Stomach (tissue), 9 donors: Measurements from ENCODE around the gene ATP11A. TPM values are rescaled to one million over a fixed set of nuclear protein-coding genes. Genes with fewer than 3 reads are reported as not detected.

ENCODE experiments used
- DNase-seq, 2 donors: peaks; one replicate each; pipeline versions ENCODE4 v3.0.0 to v3.0.0-alpha.2; 2013 to 2019
- H3K27ac ChIP-seq, 5 donors: fragments of 200-600 bp in 4 of 5; sonication (generic) in 4 of 5; one replicate each; pipeline ENCODE4 v1.5.1; 2013 to 2019; ENCODE audit warnings: mild to moderate bottlenecking in 1 of 5, moderate library complexity in 1 of 5
- H3K27me3 ChIP-seq, 3 donors: fragments of 200-600 bp; sonication (generic); one replicate each; pipeline ENCODE4 v1.5.1; 2017 to 2019; ENCODE audit warnings: mixed run types in 1 of 3
- H3K36me3 ChIP-seq, 4 donors: fragments of 200-600 bp; sonication (generic); 1 replicate in 3 of 4; 2 replicates in 1 of 4; pipeline ENCODE4 v1.5.1; 2016 to 2019
- H3K4me1 ChIP-seq, 4 donors: fragments of 200-600 bp; sonication (generic); one replicate each; pipeline ENCODE4 v1.5.1; 2016 to 2019
- H3K4me3 ChIP-seq, 4 donors: fragments of 200-600 bp; sonication (generic) in 3 of 4; one replicate each; pipeline ENCODE4 v1.5.1; 2016 to 2019; ENCODE audit warnings: mild to moderate bottlenecking in 1 of 4
- H3K9me3 ChIP-seq, 4 donors: fragments of 200-600 bp; sonication (generic); one replicate each; pipeline ENCODE4 v1.5.1; 2016 to 2019
- EP300 ChIP-seq: sonication (generic); formaldehyde crosslinking; IDR thresholded peaks from one replicate; pipeline ENCODE4 v1.6.1; 2017; ENCODE audit warnings: antibody characterized with exemption
- POLR2A ChIP-seq, 4 donors: fragments of 450-650 bp; IDR thresholded peaks; one replicate each; pipeline ENCODE4 v1.6.1; 2016; ENCODE audit warnings: antibody characterized with exemption in 4 of 4, control low read depth in 2 of 4, mild to moderate bottlenecking in 1 of 4, moderate library complexity in 1 of 4
- POLR2AphosphoS5 ChIP-seq, 3 donors: sonication (generic); formaldehyde crosslinking; IDR thresholded peaks; one replicate each; pipeline ENCODE4 v1.6.1; 2016; ENCODE audit warnings: antibody characterized with exemption in 3 of 3
- WGBS, 5 donors: extraction: QIAGEN DNeasy Blood & Tissue Kit in 3 of 5; methylation state at CpG; one replicate each; pipeline versions ENCODE4 v1.1.5 to v1.1.7; 2013 to 2018; 5-methylcytosine and 5-hydroxymethylcytosine counted together
- intact Hi-C: fragments of 100-400 bp; cut with DNase I; formaldehyde crosslinking; loops from one replicate; pipeline ENCODE4 v1.15.1; 2023; ENCODE audit warnings: low total_unique reads
- polyA plus RNA-seq, 3 donors: library from polyadenylated mRNA; stranded (reverse); fragments of 200-250 nt; gene quantifications; one replicate each; pipeline ENCODE4 v1.2.3, GENCODE V29; 2013
- total RNA-seq, 5 donors: library from RNA; depleted of rRNA; stranded (reverse); fragments of >200 nt; gene quantifications; one replicate each; pipeline versions ENCODE4 v1.1.0 to v1.2.3, GENCODE V29; 2014 to 2016
- TF ChIP-seq, protein P1 (sequence below), 7 experiments: fragments of 450-650 bp in 4 of 7; fragments of 200-600 bp in 3 of 7; sonication (generic) in 3 of 7; IDR thresholded peaks; one replicate each; pipeline ENCODE4 v1.5.1; 2016 to 2019; ENCODE audit warnings: antibody characterized with exemption in 7 of 7, control low read depth in 2 of 7, mild to moderate bottlenecking in 1 of 7
- donor health status: healthy with polysubstance abuse.
- donor health status: Bipolar disorder and iron deficiency.
- donor health status: healthy.

The ATP11A gene
- total and polyA plus RNA-seq, 8 donors, result 1.1 to 70.9 (median 12.3) TPM

- DNase-seq, result no peak
- Histone ChIP-seq H3K27me3 (peaks cover 0 to 35% (median 24%) of the 10 kb centered on the region in 3 donors), H3K27ac (no peak overlapping the region), H3K4me3 (no peak overlapping the region), H3K9me3 (no peaks in the 10 kb centered on the region), H3K4me1 (peaks cover 37 to 44% (median 41%) of the 10 kb centered on the region in 4 donors), H3K36me3 (no peaks in the 10 kb centered on the region)
- TF ChIP-seq POLR2AphosphoS5 (IDR thresholded peaks at IDR 0.05), result no peak
- TF ChIP-seq, protein P1, sequence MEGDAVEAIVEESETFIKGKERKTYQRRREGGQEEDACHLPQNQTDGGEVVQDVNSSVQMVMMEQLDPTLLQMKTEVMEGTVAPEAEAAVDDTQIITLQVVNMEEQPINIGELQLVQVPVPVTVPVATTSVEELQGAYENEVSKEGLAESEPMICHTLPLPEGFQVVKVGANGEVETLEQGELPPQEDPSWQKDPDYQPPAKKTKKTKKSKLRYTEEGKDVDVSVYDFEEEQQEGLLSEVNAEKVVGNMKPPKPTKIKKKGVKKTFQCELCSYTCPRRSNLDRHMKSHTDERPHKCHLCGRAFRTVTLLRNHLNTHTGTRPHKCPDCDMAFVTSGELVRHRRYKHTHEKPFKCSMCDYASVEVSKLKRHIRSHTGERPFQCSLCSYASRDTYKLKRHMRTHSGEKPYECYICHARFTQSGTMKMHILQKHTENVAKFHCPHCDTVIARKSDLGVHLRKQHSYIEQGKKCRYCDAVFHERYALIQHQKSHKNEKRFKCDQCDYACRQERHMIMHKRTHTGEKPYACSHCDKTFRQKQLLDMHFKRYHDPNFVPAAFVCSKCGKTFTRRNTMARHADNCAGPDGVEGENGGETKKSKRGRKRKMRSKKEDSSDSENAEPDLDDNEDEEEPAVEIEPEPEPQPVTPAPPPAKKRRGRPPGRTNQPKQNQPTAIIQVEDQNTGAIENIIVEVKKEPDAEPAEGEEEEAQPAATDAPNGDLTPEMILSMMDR (IDR thresholded peaks at IDR 0.05), result no peak
- TF ChIP-seq EP300, result no peak
- no peak for TF ChIP-seq POLR2A (IDR thresholded peaks at IDR 0.05)
- 94 to 95% (median 95%) methylated on average over 22 to 27 of the region's 27 CpGs for WGBS, 5 donors
- intact Hi-C loops, result no loop called here
Measured at GRCh38 chr13:112890316-112891145, 200.7 kb downstream of the ATP11A start.

- no peaks in the 10 kb centered on the region for H3K36me3 ChIP-seq
- peaks cover 29 to 38% (median 33%) of the 10 kb centered on the region in 4 donors for H3K4me1 ChIP-seq
- WGBS, 5 donors, result 53 to 76% (median 58%) methylated on average over 21 to 40 of the region's 40 CpGs
- TF ChIP-seq POLR2AphosphoS5 (IDR thresholded peaks at IDR 0.05) (no peak), EP300 (no peak), POLR2A (IDR thresholded peaks at IDR 0.05) (no peak)
- TF ChIP-seq, protein P1 (IDR thresholded peaks at IDR 0.05), result no peak
- H3K4me3 ChIP-seq, result no peak overlapping the region
- intact Hi-C loops, result no loop called here
- DNase-seq, result peak; percentile 40 to 90
- H3K27me3 ChIP-seq, result peaks cover 0 to 43% (median 28%) of the 10 kb centered on the region in 3 donors
- H3K27ac ChIP-seq, result no peak overlapping the region
- H3K9me3 ChIP-seq, result no peaks in the 10 kb centered on the region
Measured at GRCh38 chr13:112891477-112892401, 201.9 kb downstream of the ATP11A start.

DNA sequence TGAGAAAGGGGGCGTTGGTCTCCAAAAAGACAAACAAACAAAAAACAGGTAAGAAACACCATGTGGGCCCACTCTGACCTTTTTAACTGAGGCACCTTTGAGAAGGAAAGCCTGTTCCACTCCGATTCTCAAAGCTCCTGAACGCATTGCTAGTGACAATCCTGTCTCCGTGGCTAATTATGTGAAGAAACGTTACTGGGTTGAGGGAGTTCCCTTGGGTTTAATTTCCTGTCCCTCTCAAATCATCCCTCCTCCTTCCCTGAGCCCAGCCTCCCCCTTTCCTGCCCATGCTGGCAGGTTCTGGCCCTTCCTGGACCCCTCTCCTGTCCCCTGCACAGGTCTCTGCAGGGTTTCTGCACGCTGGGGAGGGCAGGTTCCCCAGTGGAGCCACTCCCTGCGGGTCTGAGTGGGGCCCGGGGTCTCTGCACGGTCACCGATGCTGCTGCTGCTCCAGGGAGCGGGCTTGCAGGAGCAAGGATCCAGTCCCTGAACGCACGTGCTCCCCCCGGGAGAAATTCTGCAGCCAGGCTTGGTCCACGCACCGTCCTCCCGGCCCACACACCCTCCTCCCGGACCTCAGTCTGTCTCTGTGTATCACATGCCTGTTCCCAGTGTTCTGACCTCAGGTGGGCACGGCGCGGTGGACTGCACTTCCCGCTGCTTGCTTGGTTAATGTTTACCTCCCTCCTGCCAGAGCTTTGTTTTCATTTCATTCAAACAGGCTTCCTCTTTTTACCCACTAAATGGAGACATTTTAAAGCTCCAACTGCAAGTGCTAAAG lies 202.8 kb downstream of the ATP11A start:
- intact Hi-C loops, result no loop called here
- peak; percentile 61 to 89 for DNase-seq

More for the DNA sequence above, 202.8 kb downstream of the ATP11A start:
- peaks cover 29 to 38% (median 33%) of the 10 kb centered on the region in 4 donors for H3K4me1 ChIP-seq
- no peaks in the 10 kb centered on the region for H3K9me3 ChIP-seq
- 13 to 27% (median 17%) methylated on average over 20 to 22 of the region's 22 CpGs for WGBS, 5 donors
- H3K27me3 ChIP-seq, result peaks cover 0 to 43% (median 28%) of the 10 kb centered on the region in 3 donors
- no peak overlapping the region for H3K4me3 ChIP-seq
- H3K36me3 ChIP-seq, result no peaks in the 10 kb centered on the region
- TF ChIP-seq POLR2AphosphoS5 (IDR thresholded peaks at IDR 0.05), result peak in 2 of 3 donors; percentile 10 to 19
- TF ChIP-seq, protein P1 (IDR thresholded peaks at IDR 0.05), result peak in 1 of 7 experiments; percentile 5
- no peak for TF ChIP-seq EP300
- no peak for TF ChIP-seq POLR2A (IDR thresholded peaks at IDR 0.05)
- peak overlapping the region; percentile 14 to 83 (median 74) for H3K27ac ChIP-seq
